Measurements from ENCODE around the gene KLC4.

Gene KLC4

GRCh38 chr6:43054206-43054943, 5.1 kb upstream of the KLC4 start:
- no peak overlapping the region for H4K5ac ChIP-seq (ENCODE audit: low read length)
- no peak overlapping the region for H3K56ac ChIP-seq (ENCODE audit: low read length)
- no peak overlapping the region for H2AK5ac ChIP-seq (ENCODE audit: low read length)
- no peaks in the 10 kb centered on the region for H3K27me3 ChIP-seq (ENCODE audit: insufficient read depth, low read length, poor library complexity)
- H3K36me3 ChIP-seq (ENCODE audit: control insufficient read depth, insufficient read depth, low read length): peaks cover 2% of the 10 kb centered on the region
- no peak overlapping the region for H3K4me2 ChIP-seq (ENCODE audit: low read length)
- H3K4me3 ChIP-seq (ENCODE audit: low read length): no peak overlapping the region
- H3K27ac ChIP-seq (ENCODE audit: low read depth, low read length): no peak overlapping the region
- no peak overlapping the region for H3K23ac ChIP-seq (ENCODE audit: low read length)
- no peak overlapping the region for H2BK5ac ChIP-seq (ENCODE audit: low read length)
- no peak overlapping the region for H2BK120ac ChIP-seq (ENCODE audit: low read depth, low read length)
- H3K79me1 ChIP-seq (ENCODE audit: low read length): peaks cover 24% of the 10 kb centered on the region
- no peak for DNase-seq
- H3K9ac ChIP-seq (ENCODE audit: low read length): peak overlapping the region; percentile 39
- no peak overlapping the region for H3K4ac ChIP-seq (ENCODE audit: low read depth, low read length)
- WGBS (ENCODE audit: extremely low coverage, insufficient coverage, low lambda C conversion rate): no CpG with 5 or more reads among the region's 17 CpGs
- no peak overlapping the region for H4K8ac ChIP-seq (ENCODE audit: low read depth, low read length)
- H3K18ac ChIP-seq (ENCODE audit: low read length): no peak overlapping the region
- H3K4me1 ChIP-seq (ENCODE audit: control insufficient read depth, low read depth, low read length): peaks cover 8% of the 10 kb centered on the region
- H3K79me2 ChIP-seq (ENCODE audit: control insufficient read depth, insufficient read depth, low read length): peaks cover 16% of the 10 kb centered on the region
- no peak overlapping the region for H2BK15ac ChIP-seq (replicated peaks; ENCODE audit: low read depth)

- Histone ChIP-seq H2BK5ac (ENCODE audit: low read length) (no peak overlapping the region), H4K5ac (ENCODE audit: low read length) (no peak overlapping the region), H3K9ac (ENCODE audit: low read length) (no peak overlapping the region), H4K8ac (ENCODE audit: low read depth, low read length) (no peak overlapping the region), H2BK120ac (ENCODE audit: low read depth, low read length) (no peak overlapping the region), H3K79me2 (ENCODE audit: control insufficient read depth, insufficient read depth, low read length) (peaks cover 16% of the 10 kb centered on the region), H3K18ac (ENCODE audit: low read length) (no peak overlapping the region), H3K27me3 (ENCODE audit: insufficient read depth, low read length, poor library complexity) (no peaks in the 10 kb centered on the region), H3K4me3 (ENCODE audit: low read length) (no peak overlapping the region), H3K4me2 (ENCODE audit: low read length) (no peak overlapping the region), H3K23ac (ENCODE audit: low read length) (no peak overlapping the region), H3K27ac (ENCODE audit: low read depth, low read length) (no peak overlapping the region), H3K4ac (ENCODE audit: low read depth, low read length) (no peak overlapping the region), H3K56ac (ENCODE audit: low read length) (no peak overlapping the region), H3K79me1 (ENCODE audit: low read length) (peaks cover 26% of the 10 kb centered on the region), H2BK15ac (replicated peaks; ENCODE audit: low read depth) (no peak overlapping the region), H3K4me1 (ENCODE audit: control insufficient read depth, low read depth, low read length) (peaks cover 10% of the 10 kb centered on the region), H3K36me3 (ENCODE audit: control insufficient read depth, insufficient read depth, low read length) (no peaks in the 10 kb centered on the region), H2AK5ac (ENCODE audit: low read length) (no peak overlapping the region)
- WGBS (ENCODE audit: extremely low coverage, insufficient coverage, low lambda C conversion rate): no CpG with 5 or more reads among the region's 8 CpGs
- DNase-seq: no peak
These were observed 3.5 kb upstream of the KLC4 start for GRCh38 chr6:43055966-43056365.

GRCh38 chr6:43058531-43058930, 900 bp upstream of the KLC4 start:
- Histone ChIP-seq H3K27me3 (ENCODE audit: insufficient read depth, low read length, poor library complexity) (no peaks in the 10 kb centered on the region), H3K36me3 (ENCODE audit: control insufficient read depth, insufficient read depth, low read length) (no peaks in the 10 kb centered on the region), H3K4me3 (ENCODE audit: low read length) (peak overlapping the region; percentile 97), H3K79me1 (ENCODE audit: low read length) (peaks cover 17% of the 10 kb centered on the region), H4K8ac (ENCODE audit: low read depth, low read length) (no peak overlapping the region), H4K5ac (ENCODE audit: low read length) (no peak overlapping the region), H3K4me2 (ENCODE audit: low read length) (peak overlapping the region; percentile 98), H3K23ac (ENCODE audit: low read length) (no peak overlapping the region), H3K4me1 (ENCODE audit: control insufficient read depth, low read depth, low read length) (peaks cover 6% of the 10 kb centered on the region), H2BK15ac (replicated peaks; ENCODE audit: low read depth) (no peak overlapping the region), H2BK120ac (ENCODE audit: low read depth, low read length) (no peak overlapping the region), H3K27ac (ENCODE audit: low read depth, low read length) (no peak overlapping the region), H2AK5ac (ENCODE audit: low read length) (peak overlapping the region; percentile 71), H3K79me2 (ENCODE audit: control insufficient read depth, insufficient read depth, low read length) (peaks cover 13% of the 10 kb centered on the region), H3K18ac (ENCODE audit: low read length) (no peak overlapping the region), H2BK5ac (ENCODE audit: low read length) (no peak overlapping the region), H3K56ac (ENCODE audit: low read length) (peak overlapping the region; percentile 95), H3K9ac (ENCODE audit: low read length) (peak overlapping the region; percentile 92), H3K4ac (ENCODE audit: low read depth, low read length) (no peak overlapping the region)
- no CpG with 5 or more reads among the region's 1 CpG for WGBS (ENCODE audit: extremely low coverage, insufficient coverage, low lambda C conversion rate)
- DNase-seq: no peak

GRCh38 chr6:43060034-43060754, 763 bp downstream of the KLC4 start:
- peaks cover 17% of the 10 kb centered on the region for H3K79me1 ChIP-seq (ENCODE audit: low read length)
- H3K36me3 ChIP-seq (ENCODE audit: control insufficient read depth, insufficient read depth, low read length): no peaks in the 10 kb centered on the region
- no peak overlapping the region for H4K8ac ChIP-seq (ENCODE audit: low read depth, low read length)
- H3K4me2 ChIP-seq (ENCODE audit: low read length): peak overlapping the region; percentile 33
- no peak overlapping the region for H3K23ac ChIP-seq (ENCODE audit: low read length)
- no CpG with 5 or more reads among the region's 15 CpGs for WGBS (ENCODE audit: extremely low coverage, insufficient coverage, low lambda C conversion rate)
- H2AK5ac ChIP-seq (ENCODE audit: low read length): no peak overlapping the region
- H3K4me1 ChIP-seq (ENCODE audit: control insufficient read depth, low read depth, low read length): peaks cover 6% of the 10 kb centered on the region
- peak overlapping the region; percentile 45 for H3K27ac ChIP-seq (ENCODE audit: low read depth, low read length)
- H3K18ac ChIP-seq (ENCODE audit: low read length): no peak overlapping the region
- H3K79me2 ChIP-seq (ENCODE audit: control insufficient read depth, insufficient read depth, low read length): peaks cover 13% of the 10 kb centered on the region
- no peak overlapping the region for H2BK5ac ChIP-seq (ENCODE audit: low read length)
- H3K56ac ChIP-seq (ENCODE audit: low read length): peak overlapping the region; percentile 95
- peak overlapping the region; percentile 89 for H3K4me3 ChIP-seq (ENCODE audit: low read length)
- H3K9ac ChIP-seq (ENCODE audit: low read length): peak overlapping the region; percentile 78
- H2BK120ac ChIP-seq (ENCODE audit: low read depth, low read length): no peak overlapping the region
- no peak overlapping the region for H2BK15ac ChIP-seq (replicated peaks; ENCODE audit: low read depth)
- no peak overlapping the region for H3K4ac ChIP-seq (ENCODE audit: low read depth, low read length)
- no peak overlapping the region for H4K5ac ChIP-seq (ENCODE audit: low read length)
- H3K27me3 ChIP-seq (ENCODE audit: insufficient read depth, low read length, poor library complexity): no peaks in the 10 kb centered on the region
- DNase-seq: peak; percentile 79

- Histone ChIP-seq H3K79me1 (ENCODE audit: low read length) (peaks cover 17% of the 10 kb centered on the region), H3K27me3 (ENCODE audit: insufficient read depth, low read length, poor library complexity) (no peaks in the 10 kb centered on the region), H3K4me1 (ENCODE audit: control insufficient read depth, low read depth, low read length) (peaks cover 6% of the 10 kb centered on the region), H3K23ac (ENCODE audit: low read length) (no peak overlapping the region), H2BK120ac (ENCODE audit: low read depth, low read length) (no peak overlapping the region), H3K4me3 (ENCODE audit: low read length) (no peak overlapping the region), H2AK5ac (ENCODE audit: low read length) (no peak overlapping the region), H4K5ac (ENCODE audit: low read length) (no peak overlapping the region), H4K8ac (ENCODE audit: low read depth, low read length) (no peak overlapping the region), H3K36me3 (ENCODE audit: control insufficient read depth, insufficient read depth, low read length) (no peaks in the 10 kb centered on the region), H3K4ac (ENCODE audit: low read depth, low read length) (no peak overlapping the region), H3K56ac (ENCODE audit: low read length) (peak overlapping the region; percentile 95), H3K27ac (ENCODE audit: low read depth, low read length) (no peak overlapping the region), H3K79me2 (ENCODE audit: control insufficient read depth, insufficient read depth, low read length) (peaks cover 13% of the 10 kb centered on the region), H3K18ac (ENCODE audit: low read length) (no peak overlapping the region), H3K4me2 (ENCODE audit: low read length) (peak overlapping the region; percentile 8), H3K9ac (ENCODE audit: low read length) (peak overlapping the region; percentile 78), H2BK5ac (ENCODE audit: low read length) (no peak overlapping the region), H2BK15ac (replicated peaks; ENCODE audit: low read depth) (no peak overlapping the region)
- DNase-seq: no peak
- WGBS (ENCODE audit: extremely low coverage, insufficient coverage, low lambda C conversion rate): no CpG with 5 or more reads among the region's 12 CpGs
These were observed 1.6 kb downstream of the KLC4 start for GRCh38 chr6:43060755-43061633.
